HG03565 (cell line): ENCODE data around the gene DLEC1.
"Not testable (repeated sequence)": the region's sequence is repeated elsewhere in the genome, so short reads cannot be mapped to it uniquely, and the experiment has no call there.

Experiments
- ATAC-seq: cut with Tn5 transposase; IDR thresholded peaks from one replicate; pipeline ENCODE4 v1.9.1; 2021; ENCODE audit warnings: mild to moderate bottlenecking, moderate library complexity; ENCODE audit not compliant: unreplicated experiment

Gene DLEC1

DNA sequence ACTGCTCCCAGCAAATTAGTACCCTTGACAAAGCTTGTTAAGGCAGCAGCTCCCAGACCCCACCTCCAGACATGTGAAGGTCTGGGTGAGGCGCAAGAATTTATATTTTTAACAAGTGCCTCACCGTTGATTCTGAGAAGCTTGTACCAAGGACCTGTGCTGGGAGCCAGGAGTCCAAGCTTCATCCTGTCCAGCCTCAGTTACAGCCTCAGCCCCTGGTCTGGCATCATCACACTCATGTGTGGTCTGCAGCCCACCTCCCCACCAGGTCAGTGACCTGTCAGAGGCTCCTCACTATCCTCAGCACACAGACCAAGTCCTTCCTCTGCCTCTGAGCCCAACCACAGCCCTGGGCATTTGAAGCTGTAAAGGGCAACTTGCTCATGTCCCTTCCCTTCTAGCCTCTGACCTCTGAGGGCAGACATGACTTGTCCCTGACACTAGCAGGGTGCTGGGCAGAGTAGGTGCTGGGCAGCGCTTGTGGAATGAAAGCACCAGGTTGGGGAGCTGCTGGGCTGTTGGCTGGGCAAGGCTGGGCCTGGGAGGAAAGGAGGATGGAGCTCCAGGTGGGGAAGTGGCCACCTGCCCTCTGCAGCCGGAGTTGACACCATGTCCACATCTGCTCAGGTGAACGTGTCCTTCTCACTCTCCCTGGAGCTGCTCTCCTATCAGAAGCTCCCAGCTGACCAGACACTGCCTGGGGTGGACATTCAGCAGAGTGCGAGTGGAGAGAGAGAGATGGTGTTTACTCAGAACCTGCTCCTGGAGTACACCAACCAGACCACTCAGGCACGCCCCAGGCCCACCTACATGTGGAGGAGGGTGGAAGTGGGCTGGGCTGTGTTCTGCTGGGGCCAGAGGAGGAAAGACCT is 81.0 kb downstream of the DLEC1 start:
- ATAC-seq, result no peak

DNA sequence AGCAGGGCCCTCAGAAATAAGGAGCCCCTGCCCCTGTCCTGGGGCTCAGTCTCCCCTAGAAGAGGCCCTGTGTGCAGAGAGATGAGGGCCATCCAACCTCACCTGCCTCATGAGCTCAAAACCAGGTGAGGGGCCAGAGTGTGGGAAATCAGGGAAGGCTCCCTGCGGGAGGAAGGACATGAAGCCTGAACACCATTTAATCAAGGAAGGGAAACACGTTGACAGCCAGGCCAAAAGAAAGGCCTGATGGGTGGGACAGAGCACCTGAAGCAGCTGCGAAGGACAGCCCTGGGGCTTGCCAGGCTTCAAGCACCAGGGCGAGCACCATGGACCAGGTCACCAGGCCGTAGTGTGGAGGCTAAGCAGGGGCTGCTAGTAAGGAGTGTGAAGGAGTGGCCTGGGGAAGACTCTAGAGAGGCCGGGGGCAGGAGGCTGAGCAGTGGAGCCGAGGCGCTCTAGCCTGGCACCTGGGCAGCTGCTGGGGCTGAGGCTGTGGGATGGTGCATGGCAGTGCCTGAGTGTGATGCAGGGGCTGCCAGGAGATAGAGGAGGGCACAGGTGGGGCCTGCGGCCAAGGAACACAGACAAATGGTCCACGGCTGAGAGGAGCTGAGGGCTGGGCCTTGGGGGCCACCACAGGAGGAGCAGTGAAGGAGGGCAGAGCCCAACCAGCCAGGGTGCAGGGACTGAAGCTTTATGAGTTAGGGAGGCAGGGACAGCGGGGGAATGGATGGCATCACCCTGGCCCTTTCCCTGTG is 81.9 kb downstream of the DLEC1 start:
- ATAC-seq, result no peak

DNA sequence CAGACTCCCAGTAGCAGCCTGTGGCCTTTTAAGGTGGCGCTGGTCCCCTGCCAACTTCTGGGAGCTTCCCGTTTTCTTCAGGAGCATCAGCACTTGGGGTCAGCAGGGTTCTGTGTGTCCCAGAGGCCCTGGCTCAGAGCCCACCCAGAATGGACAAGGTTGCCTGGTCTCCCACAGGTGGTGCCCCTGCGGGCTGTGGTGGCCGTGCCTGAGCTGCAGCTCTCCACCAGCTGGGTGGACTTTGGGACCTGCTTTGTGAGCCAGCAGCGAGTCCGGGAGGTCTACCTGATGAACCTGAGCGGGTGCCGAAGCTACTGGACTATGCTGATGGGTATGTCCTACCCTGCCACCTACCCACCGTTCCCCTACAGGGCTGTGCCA is 82.4 kb downstream of the DLEC1 start:
- no peak for ATAC-seq

DNA sequence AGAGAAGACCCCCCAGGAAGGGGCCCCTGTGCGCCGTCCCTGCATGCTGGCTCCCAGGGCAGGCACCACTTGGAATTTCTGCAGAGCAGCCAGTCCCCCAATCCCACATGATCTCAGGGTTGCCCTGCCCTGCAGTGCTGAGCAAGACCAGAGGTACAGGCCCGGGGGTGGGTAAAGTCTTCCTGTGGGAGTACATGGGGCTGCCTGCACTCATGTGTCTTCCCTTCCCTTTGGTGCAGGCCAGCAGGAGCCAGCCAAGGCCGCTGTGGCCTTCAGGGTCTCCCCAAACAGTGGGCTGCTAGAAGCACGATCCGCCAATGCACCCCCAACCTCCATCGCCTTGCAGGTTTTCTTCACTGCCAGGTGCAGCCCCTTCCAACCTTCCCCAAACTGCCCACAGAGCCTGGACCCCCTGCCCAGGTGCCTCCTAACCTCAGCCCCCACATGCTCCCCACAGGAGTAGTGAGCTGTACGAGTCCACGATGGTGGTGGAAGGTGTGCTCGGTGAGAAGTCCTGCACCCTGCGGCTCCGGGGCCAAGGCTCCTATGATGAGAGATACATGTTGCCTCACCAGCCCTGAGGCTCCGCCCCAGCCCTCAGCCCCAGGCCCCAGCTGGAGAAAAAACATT is 82.9 kb downstream of the DLEC1 start:
- no peak for ATAC-seq

DNA sequence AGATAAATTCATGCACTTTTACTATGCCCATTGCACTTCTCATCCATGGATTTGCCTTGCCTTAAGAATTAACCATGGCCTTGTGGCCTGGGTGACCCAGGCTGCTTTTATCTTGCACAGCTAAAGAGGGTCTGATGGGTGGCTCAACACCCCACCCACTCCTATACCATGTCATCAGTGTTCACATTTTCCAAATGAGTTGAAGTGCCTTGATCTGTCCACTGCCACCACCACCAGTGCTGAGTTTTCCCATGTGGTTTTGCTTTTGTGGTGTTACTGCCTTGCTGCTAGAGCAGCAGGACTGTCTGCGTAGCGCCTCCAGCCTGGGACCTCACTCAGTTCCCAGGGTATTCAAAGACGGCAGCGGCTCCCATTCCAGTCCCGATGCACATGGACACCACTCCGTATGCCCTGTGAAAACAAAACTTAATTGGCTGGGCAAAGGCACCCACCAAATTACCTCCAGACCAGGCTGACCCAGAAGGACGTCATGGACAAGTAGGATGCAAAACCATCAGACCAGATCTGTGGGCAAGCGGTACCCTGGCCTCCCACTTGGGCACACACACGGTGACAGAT is 83.8 kb downstream of the DLEC1 start:
- no peak for ATAC-seq

DNA sequence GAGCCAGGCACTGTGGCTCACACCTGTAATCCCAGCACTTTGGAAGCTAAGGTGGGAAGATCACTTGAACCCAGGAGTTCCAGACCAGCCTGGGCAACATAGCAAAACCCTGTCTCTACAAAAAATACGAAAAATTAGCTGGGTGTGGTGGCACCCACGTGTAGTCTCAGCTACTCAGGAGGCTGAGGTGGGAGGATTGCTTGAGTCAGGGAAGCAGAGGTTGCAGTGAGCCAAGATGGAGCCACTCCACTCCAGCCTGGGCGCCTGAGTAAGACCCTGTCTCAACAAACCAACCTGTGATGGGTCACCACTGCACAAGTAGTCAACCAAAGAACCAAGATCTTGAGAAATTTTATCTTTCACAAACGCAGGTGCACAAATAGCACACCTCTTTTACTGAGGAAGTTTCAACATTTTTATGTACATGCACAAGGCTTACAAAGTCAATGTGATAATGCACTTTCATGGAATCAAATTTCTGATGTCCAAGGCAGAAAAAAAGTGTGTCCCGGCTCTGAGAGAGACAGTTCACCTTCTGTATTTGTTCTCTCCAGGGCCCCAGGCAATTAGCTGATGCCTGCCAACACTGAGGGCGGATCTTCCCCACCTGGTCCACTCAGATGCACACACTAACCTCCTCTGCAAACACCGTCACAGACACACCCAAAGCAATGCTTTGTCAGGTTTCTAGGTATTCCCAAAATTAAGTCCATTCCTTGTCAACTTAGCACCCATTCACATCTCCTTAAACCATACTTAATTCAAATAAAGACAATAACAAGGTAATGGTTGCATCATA is 85.5 kb downstream of the DLEC1 start:
- ATAC-seq, result no peak

DNA sequence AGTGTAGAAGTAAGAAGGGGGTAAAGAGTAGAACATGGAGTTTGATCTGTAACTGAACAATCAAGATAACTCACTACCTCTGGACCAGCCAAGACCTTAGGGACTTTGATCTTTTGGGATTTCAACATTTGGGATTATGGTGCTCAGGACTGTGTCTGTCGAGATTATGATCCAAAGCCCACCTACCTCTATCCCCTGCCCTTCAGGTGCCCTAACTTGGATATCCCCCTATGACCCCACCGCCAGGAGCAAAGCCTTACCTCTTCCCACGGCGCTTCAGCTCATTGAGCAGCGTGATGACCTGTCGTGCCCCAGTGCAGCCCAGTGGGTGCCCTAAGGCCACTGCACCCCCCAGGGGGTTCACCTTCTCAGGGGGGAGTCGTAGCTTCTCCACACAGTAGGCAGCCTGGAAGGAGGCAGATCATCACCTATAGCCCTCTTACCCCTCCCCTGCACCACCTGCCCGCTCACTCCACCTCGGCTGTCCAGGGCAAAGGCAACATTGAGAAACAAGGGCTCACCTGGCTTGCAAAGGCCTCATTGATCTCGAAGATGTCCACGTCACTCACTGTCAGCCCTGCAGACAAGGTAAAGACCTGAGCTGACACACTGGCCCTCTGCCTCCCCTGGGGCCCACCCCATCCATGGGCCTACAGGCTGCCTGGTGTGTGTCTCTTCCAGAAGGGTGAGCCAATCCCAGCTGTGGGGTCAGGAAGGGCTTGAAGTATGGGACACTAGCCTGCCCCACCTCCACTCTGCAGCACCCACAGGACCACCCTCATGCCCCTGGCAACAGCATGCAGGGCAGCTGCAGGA is 86.5 kb downstream of the DLEC1 start:
- ATAC-seq, result no peak

DNA sequence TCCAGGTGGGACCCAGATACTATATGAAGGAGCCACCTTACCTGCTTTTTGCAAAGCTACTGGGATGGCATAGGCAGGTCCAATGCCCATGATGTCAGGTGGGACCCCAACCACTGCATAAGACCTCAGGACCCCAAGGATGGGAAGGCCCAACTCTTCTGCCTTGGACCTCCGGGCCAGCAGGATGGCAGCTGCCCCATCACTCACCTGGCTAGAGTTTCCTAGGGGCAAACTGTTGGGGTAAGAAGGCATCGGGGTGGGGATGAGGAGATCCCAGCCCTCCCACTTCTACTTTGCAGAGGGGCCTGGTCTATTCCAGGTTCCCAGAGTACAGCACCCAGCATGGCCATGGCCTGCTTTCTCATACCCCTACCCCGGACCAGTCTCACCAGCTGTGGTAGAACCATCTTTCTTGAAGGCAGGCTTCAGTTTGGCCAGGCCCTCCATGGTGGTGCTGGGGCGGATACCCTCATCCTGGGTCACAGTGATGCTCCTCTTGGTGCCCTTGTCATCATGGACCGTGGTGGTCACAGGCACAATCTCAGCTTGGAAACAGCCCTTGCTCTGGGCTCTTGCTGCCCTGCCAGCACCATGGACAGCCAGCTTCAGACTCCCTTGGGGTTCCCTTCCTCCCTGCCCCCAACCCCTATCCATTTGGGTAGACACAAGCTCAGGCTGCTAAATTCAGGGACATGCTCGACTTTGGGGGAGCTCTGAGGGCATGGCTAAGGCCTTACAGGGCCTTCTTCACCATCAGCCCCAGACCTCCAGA is 87.3 kb downstream of the DLEC1 start:
- no peak for ATAC-seq

DNA sequence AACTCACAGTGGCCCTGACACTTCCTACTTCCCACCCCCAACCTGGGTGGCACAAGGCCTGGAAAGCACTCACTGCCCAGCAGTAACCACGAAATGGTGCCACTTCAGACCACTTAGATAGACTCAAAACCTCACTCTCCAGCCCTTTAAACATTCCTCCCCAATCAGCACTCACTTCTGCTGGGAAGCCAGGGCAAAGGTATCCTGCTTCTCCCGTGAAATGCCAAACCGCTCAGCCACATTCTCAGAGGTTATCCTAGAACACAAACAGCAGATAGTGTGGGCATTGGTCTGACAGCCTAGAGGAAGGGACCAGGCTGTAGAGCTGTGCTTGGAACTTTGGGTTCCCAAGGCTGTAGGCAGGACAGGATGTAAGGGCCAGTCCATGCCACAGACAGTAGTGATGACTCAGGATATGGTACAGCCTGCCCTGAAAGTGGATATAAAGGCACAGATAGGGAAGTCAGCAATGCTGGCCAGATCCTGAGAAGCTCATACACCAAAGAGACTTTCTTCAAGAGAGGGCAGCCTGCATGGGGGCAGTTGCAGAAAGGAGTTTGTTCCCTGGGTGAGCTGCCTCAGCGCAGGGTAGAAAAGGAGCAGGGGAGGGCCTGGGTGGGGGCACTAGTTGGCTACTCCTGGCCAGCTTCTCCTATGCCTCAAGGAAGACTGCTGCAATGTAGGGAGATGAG is 88.7 kb downstream of the DLEC1 start:
- ATAC-seq, result no peak

DNA sequence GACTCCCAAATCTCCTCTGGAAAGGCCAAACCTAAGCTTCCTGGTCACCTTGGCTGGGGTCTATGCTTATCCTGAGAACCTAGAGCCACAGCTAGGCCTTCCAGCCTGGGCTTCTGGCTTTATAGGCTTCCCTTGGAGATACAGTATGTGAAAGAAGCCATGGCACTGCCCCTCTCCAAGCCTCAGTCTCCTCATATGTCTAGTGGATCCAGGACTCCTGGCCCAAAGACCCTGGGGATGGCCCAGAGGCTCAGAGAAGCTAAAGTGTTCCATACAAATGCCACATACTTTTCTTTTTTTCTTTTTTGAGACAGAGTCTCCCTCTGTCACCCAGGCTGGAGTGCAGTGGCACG is 89.3 kb downstream of the DLEC1 start:
- no peak for ATAC-seq

DNA sequence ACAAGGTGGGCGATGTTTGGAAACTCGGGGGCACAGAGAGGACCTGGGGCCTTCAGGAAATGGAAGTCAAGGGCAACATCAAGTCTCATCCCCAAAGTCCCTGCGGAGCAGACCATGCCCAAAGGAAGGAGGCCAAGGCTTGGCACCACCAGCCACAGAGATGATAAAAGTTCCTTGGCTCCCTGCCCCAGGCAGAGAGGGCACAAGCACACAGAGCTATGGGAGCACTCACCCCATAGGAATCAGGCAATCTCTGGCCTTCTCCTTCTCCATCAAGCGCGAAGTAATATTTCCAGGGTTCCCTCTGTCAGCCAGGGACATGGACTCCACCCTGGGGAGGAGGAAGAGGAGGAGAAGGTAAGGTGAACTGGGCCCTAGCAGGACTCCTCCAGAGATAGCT is 90.0 kb downstream of the DLEC1 start:
- ATAC-seq, result no peak

DNA sequence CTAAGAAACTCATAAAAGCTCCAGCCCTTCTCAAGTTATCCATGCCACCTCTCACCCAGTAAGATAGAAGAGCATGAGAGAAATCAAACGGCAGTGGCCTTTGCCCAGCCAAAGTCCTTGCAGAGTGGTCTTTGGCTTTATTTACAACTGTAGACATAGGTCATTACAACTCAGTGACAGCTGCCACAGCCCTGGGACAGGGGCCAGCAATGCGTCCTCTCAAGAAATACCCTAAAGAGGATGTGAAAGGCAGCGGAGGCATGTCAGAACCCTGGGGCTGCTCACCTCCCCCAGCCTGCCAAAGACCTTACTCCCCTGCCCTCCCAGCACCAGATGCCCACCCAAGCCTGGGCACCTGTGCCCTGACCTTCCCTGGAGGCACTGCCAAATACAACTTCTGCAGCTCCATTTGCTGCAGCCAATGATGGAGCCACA is 91.6 kb downstream of the DLEC1 start:
- ATAC-seq, result no peak

DNA sequence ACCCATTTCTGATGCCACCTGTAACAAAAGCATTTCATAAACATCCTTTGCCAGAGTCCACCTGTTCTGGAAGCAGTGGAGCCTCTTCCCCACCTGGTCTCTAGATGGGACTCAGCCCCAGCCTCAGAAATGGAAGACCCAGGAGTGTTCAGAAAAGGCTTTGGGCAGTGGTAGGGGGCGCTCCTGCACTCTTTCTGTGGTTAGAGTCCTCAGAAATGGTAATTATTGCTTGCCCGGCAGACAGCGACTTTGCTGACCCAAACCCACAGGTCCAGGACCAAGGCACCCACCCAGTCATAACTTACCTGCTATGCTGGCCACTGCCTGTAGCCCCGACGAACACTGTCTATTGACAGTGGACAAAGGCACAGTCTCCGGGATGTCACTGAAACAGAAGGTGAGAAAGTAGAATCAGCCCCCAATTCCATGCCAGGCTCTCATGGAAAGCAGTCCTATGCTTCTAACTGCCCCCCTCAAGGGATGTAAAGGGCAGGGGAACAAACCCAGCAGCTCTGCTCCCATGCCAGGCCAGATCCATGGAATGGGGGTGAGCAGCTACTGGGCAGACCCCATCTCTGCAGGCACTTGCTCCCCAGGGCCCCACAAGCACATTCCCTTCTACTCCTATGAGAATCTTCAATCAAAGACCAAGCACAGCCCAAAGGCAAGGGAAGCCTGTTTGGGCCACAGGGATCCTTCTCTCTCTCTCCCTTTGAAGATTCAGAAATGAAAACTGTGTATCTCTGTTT is 92.8 kb downstream of the DLEC1 start:
- ATAC-seq, result no peak

DNA sequence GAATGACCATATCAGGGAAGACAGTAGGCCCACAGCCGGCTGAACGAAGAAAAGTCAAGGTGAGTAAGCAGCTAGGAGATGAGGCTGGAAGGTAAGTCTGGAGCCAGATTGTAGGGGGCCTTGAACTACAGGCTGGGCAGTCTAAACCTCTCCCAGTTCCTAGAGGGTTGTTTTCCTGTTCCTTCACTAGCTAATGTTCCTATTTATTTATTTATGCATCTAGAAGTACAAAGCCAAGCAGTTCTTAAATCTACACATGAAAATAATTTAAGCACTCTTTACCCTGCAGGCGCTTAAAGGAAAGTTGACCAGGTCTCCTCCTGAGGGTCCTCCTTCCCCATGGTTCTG is 94.2 kb downstream of the DLEC1 start:
- ATAC-seq, result no peak

DNA sequence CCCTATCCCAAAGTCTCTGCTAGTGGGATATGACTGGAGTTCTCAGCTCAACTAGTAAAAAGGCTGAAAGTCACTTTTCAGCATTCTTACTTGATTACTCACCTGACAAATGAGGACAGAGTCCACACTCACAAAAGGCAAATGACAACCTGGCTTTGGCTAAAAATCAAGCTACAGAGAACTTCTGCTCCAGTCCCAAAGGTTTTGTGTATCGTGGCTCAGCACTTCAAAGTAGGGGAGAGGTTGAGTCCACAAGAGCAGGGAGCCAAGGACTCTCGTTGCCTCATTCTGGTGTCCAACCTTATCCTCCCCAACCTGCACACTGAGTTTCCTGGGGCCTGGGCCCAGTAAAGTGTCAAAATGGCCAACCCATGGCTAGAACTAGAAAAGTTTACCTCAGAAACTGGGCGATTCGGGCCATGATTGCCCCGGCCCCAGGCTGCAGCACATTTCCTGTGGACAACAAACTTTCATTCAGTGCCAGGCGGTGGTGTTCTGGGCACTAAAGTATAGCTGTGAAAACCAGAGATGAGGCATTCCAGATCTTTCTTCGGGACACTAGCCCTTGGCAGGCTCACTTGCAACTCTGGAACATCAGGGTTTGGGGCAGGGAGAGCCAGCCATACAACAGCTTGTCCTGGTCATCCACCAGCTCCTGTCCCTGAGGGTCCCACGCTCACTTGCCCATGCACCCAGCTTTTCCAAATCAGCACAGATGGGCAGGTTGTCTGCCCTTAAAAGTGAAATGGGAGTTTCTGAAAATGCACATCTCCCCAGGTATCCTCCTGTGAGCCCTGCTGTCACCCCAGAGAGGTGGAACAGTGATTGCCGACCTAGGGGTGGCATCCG is 94.8 kb downstream of the DLEC1 start:
- ATAC-seq, result no peak

DNA sequence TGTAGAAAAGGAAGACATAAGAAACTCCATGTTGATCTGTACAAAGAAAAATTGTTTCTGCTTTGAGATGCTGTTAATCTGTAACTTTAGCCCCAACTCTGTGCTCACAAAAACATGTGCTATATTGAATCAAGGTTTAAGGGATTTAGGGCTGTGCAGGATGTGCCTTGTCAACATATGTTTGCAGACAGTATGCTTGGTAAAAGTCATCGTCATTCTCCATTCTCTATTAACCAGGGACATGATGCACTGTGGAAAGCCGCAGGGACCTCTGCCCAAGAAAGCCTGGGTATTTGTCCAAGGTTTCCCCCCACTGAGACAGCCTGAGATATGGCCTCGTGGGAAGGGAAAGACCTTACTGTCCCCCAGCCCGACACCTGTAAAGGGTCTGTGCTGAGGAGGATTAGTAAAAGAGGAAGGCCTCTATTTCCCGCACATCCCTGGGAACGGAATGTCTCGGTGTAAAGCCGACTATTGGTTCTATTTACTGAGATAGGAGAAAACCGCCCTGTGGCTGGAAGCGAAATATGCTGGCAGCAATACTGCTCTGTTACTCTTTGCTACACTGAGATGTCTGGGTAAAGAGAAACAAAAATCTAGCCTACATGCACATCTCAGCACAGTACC is 95.6 kb downstream of the DLEC1 start:
- not testable (repeated sequence) for ATAC-seq
